ENCODE data around the gene BCAM. TPM values are rescaled to one million over a fixed set of nuclear protein-coding genes. Genes with fewer than 3 reads are reported as not detected.

BCAM gene
- total RNA-seq, 1 donor from 2014 or later, result 42.3 TPM

DNA sequence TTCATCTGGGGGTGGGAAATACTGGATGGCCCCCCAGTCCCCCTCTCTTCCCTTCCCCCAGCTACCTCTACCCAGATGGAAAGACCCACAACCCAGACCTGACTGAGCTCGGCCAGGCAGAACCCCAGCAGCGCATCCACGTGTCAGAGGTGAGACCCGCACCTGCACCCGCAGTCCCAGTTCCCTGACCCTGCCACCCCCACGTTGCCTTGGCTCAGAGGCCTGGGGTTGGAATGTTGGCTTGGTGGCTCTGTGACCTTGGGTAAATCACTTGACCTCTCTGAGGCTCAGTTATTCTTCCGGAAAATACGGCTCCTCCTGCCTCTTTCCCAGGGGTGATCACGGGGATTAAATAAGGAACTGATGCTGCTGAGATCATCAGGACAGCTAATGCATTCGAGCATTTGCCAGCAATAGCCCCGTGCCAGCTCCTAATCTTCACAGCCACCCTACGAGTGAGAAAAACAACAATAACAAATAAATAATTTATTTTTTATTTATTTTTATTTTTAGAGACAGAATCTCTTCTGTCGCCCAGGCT, 18.9 kb upstream of the BCAM start:
- DNase-seq (ENCODE audit: low spot score), result no peak

DNA sequence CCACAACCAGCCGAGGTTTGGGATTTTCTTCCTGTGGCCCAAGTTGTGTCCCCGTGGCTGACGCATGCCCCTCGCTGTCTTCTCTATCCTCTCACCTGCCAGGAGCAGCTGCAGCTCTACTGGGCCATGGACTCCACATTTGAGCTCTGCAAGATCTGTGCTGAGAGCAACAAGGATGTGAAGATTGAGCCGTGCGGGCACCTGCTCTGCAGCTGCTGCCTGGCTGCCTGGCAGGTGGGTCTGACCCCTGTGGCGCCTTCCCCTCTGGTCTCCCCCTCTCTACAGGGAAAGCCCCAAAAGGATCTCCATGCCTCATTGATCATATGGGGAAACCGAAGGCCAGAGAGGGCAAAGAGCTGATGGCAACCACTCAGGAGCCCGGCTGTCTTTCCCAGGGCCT, 16.6 kb upstream of the BCAM start:
- DNase-seq (ENCODE audit: low spot score), result no peak

DNA sequence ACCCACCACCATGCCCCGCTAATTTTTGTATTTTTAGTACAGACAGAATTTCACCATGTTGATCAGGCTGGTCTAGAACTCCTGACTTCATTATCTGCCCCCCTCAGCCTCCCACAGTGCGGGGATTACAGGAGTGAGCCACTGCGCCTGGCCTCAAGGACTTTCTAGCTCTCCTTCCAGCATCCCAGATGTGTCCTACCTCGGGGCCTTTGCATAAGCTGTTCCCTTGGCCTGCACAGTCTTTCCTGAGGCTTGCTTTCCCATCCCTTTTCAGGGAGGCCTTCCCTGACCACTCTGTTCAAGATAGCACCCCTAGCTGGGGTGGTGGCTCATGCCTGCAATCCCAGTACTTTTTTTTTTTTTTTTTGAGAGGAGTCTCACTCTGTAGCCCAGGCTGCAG, 14.3 kb upstream of the BCAM start:
- no peak for DNase-seq (ENCODE audit: low spot score)

GRCh38 chr19:44795398-44795987, 13.4 kb upstream of the BCAM start:
- no peak for DNase-seq (ENCODE audit: low spot score)

GRCh38 chr19:44796701-44797115, 12.2 kb upstream of the BCAM start:
- DNase-seq (ENCODE audit: low spot score), result no peak

DNA sequence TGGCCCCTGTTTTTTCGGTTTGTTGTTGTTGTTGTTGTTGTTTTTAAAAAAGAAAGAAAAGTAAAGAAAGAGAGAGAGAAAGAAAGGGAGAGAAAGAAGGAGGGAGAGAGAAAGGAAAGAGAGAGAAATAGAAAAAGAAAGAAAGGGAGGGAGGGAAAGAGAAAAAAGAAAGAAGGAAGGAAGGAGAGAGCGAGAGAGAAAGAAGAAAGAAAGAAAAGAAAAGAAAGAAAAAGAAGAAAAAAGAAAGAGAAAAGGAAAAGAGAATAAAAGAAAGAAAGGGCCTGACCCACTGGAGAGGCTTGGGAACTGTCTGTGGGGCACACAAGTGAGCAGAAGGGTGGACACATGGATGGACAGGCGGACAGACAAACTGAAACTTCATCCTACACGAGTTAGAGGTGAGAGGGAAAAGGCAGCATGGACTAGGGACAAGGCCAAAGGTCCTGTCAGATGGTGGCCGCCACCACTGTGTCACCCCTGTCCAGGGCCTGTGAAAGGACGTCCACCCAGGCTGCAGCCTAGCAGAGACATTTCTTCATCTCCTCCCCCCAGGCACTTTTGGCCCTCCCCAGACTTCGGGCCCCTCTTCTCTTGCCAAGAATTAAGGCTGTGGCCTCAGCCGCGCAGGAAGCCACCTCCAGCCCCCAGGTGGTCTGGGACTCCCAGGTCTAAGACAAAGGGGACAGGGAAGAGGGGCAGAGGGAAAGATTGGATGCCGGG, 9.1 kb upstream of the BCAM start:
- no peak for DNase-seq (ENCODE audit: low spot score)

GRCh38 chr19:44800461-44800860, 8.4 kb upstream of the BCAM start:
- peak; percentile 94 for DNase-seq (ENCODE audit: low spot score)

GRCh38 chr19:44803442-44804428, 5.2 kb upstream of the BCAM start:
- DNase-seq (ENCODE audit: low spot score), result no peak

GRCh38 chr19:44806291-44806690, 2.6 kb upstream of the BCAM start:
- DNase-seq (ENCODE audit: low spot score), result no peak

- DNase-seq (ENCODE audit: low spot score), result no peak
Measured at GRCh38 chr19:44807162-44807561, 1.7 kb upstream of the BCAM start.

DNA sequence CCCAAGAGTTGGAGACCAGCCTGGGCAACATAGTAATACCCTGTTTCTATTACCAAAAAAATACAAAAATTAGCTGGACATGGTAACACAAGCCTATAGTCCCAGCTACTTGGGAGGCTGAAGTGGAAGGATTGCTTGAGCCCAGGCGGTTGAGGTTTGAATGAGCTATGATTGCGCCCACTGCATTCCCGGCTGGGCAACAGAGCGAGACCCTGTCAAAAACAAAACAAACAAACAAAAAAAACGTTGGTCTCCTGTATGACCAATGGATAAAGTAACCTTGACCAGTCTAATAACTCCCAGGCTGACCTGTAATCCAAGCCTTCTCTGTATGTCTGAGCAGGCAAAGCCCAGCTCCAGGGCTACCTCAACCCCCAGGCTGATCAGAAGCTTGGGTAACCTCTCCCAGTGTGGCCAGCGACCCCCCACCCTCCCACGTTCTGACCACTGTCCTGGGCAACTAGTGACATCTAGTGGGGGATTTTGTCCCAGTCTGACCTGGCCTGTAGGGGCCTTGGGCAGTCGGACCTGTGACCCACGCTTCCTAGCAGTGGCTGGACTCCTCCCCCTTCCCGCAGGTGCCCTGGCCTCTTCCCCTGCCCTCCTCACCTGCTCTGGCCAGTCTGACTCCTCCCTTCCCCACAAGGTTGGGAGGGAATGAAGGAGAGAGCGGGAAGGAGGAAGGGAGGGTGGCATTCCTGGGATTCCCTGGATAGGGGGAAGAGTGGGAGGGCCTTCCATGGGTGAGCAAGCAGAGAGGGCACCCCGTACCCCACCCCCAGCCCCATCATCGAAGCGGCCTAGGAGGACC, 1.0 kb upstream of the BCAM start:
- no peak for DNase-seq (ENCODE audit: low spot score)

GRCh38 chr19:44809577-44810233, 802 bp downstream of the BCAM start:
- DNase-seq (ENCODE audit: low spot score), result no peak

- no peak for DNase-seq (ENCODE audit: low spot score)
Measured at GRCh38 chr19:44810234-44811121, 1.6 kb downstream of the BCAM start.

- no peak for DNase-seq (ENCODE audit: low spot score)
Measured at GRCh38 chr19:44811122-44811419, 2.2 kb downstream of the BCAM start.

DNA sequence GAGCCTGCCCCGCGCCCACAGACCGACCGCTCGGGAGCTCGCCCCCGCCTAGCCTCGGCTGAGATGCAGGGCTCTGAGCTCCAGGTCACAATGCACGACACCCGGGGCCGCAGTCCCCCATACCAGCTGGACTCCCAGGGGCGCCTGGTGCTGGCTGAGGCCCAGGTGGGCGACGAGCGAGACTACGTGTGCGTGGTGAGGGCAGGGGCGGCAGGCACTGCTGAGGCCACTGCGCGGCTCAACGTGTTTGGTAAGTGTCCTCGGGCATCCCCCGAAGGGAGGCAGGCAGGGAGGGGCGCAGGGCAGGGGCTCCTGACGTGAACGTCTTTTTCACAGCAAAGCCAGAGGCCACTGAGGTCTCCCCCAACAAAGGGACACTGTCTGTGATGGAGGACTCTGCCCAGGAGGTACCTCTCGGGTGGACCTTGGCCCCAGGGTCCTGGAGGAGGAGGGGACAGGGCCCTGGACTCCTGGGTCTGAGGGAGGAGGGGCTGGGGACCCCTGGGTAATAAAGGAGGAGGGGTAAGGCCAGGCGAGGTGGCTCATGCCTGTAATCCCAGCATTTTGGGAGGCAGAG, 3.3 kb downstream of the BCAM start:
- no peak for DNase-seq (ENCODE audit: low spot score)

GRCh38 chr19:44813070-44813840, 4.4 kb downstream of the BCAM start:
- no peak for DNase-seq (ENCODE audit: low spot score)

DNA sequence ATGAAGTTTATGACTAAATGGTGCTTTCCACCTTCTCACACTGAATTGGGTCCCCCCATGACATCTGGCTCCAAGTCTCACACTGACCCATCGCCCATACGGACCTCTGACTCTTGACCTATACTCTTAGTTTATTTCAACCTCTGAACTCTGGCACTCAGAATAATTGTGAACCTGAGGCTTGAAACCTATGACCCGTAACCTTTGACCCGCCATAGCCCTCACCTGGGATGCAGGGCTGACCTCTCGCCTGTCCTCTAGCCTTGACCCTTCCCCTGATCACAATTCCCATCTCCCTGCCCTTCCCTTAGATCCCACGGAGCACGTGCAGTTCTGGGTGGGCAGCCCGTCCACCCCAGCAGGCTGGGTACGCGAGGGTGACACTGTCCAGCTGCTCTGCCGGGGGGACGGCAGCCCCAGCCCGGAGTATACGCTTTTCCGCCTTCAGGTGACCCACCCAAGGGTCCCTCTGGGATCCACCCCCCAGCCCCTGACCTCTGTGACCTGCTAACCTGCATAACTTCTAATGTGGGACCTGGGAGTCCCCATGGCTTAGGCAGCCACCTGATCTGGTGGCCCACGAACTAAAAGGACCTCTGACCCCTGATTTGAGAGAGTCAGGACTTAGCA, 5.1 kb downstream of the BCAM start:
- no peak for DNase-seq (ENCODE audit: low spot score)

DNA sequence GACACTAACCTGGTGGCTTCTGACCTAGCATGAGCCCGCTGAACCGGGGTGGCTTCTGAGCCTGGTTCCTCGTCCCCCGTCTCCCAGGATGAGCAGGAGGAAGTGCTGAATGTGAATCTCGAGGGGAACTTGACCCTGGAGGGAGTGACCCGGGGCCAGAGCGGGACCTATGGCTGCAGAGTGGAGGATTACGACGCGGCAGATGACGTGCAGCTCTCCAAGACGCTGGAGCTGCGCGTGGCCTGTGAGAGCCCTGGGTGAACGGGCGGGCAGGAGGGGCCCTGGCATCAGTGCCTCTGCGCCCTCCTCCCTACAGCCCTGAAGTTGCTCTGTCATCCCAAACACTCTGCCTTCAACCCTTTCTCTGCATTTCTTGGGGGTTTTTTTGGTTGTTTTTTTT, 5.6 kb downstream of the BCAM start:
- no peak for DNase-seq (ENCODE audit: low spot score)
